ENCODE results near the gene RPS6KA1. TPM values are rescaled to one million over a fixed set of nuclear protein-coding genes. Genes with fewer than 3 reads are reported as not detected.
A peak's percentile ranks its signal among the peaks of the same experiment; 100 is the strongest.

The RPS6KA1 gene
- total and polyA plus RNA-seq, 9 of the 15 experiments (the other 6 are each of a cell fraction or from before 2014, with no cell fraction given) = 2.4 to 61.0 (median 35.5) TPM

- TF ChIP-seq, protein P1, sequence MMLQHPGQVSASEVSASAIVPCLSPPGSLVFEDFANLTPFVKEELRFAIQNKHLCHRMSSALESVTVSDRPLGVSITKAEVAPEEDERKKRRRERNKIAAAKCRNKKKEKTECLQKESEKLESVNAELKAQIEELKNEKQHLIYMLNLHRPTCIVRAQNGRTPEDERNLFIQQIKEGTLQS (IDR thresholded peaks at IDR 0.05) = no peak
- TF ChIP-seq, protein P1 (CRISPR knock-in tag; conservative IDR thresholded peaks at IDR 0.05) = peak; percentile 50; the same call in 1 of the 2 replicates
- no peak for TF ChIP-seq FOXK2 (conservative IDR thresholded peaks at IDR 0.05 in 1 of 2, IDR thresholded peaks at IDR 0.05 in 1 of 2; ENCODE audit: low read depth in 2 of 2)
- TF ChIP-seq ZNF592 (IDR thresholded peaks at IDR 0.05) = 0 out of 2 replicates have a peak, but pooled peaks have one; percentile 26
- TF ChIP-seq MNT (conservative IDR thresholded peaks at IDR 0.05) = 0 out of 4 replicates have a peak, but pooled peaks of 1 of the 2 experiments have one; percentile 19
- TF ChIP-seq NFXL1 (CRISPR knock-in tag; IDR thresholded peaks at IDR 0.05) = 0 out of 2 replicates have a peak, but pooled peaks have one; percentile 23
- TF ChIP-seq, protein P2, sequence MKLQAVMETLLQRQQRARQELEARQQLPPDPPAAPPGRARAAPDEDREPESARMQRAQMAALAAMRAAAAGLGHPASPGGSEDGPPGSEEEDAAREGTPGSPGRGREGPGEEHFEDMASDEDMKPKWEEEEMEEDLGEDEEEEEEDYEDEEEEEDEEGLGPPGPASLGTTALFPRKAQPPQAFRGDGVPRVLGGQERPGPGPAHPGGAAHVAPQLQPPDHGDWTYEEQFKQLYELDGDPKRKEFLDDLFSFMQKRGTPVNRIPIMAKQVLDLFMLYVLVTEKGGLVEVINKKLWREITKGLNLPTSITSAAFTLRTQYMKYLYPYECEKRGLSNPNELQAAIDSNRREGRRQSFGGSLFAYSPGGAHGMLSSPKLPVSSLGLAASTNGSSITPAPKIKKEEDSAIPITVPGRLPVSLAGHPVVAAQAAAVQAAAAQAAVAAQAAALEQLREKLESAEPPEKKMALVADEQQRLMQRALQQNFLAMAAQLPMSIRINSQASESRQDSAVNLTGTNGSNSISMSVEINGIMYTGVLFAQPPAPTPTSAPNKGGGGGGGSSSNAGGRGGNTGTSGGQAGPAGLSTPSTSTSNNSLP (IDR thresholded peaks at IDR 0.05; ENCODE audit: borderline replicate concordance, low read depth, low read length) = 0 out of 2 replicates have a peak, but pooled peaks have one; percentile 60
- TF ChIP-seq BRD9 (IDR thresholded peaks at IDR 0.05; ENCODE audit: low read depth, partially characterized antibody) = peak; percentile 27
- TF ChIP-seq MAFK (IDR thresholded peaks at IDR 0.05; ENCODE audit: low read length) = no peak
Observed at GRCh38 chr1:26597629-26598039, 68.1 kb downstream of the RPS6KA1 start (continued).
